ENCODE measurements around the gene OR8J1.
"Not testable (repeated sequence)": the region's sequence is repeated elsewhere in the genome, so short reads cannot be mapped to it uniquely, and the experiment has no call there.

The OR8J1 gene

GRCh38 chr11:56353991-56354390, at the start of gene OR8J1:
Gene OR8J1, plus strand, starts transcription at chr11:56354291. Its CDS starts 5,956 bp downstream, at chr11:56360247.
- no peak for DNase-seq (ENCODE audit: low read depth)

DNA sequence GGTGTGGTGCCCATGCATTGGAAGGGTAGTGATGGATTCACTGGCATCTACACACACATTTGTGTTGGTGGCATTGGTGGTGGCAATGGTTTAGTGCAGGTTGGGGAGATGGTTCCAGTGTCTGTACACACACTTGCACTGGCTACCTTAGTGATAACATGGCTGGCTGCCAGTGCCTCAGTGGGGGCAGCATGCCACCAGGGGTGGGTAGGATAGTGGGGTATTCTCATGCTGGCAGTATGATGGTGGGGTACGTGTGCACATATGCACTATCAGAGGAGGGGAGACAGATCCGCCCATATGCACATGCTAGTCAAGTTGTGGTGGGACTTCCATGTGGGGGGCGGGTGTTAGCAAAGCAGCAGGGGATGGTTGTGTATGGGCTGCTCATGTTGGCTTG, 46.3 kb upstream of the OR8J1 start:
- no peak for DNase-seq (ENCODE audit: low read depth)

DNA sequence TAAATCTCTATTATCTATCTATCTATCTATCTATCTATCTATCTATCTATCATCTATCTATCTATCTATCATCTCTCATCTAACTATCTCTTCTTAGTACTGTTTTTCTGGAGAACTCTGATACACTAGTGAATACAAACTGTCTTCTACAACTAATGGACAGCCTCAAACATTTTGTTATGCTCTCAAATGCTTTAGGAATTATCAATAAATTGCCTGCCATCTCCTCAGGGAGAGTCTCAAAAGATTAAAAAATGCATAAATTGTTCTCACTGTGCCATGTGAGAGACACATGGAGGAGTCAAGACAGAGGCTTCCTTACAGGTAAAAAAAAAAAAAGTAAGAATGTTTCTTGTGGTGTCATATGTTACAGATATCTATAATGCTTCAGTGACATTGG, 39.2 kb upstream of the OR8J1 start, which contains the start of gene OR8K3:
Gene OR8K3 (plus strand): TSS at position 301 of the 400 bp plus-strand sequence. CDS start 3,163 bp downstream, outside the sequence.
- DNase-seq (ENCODE audit: low read depth), result no peak

- DNase-seq (ENCODE audit: low read depth), result no peak
These were observed 22.1 kb upstream of the OR8J1 start for GRCh38 chr11:56331861-56332491.

- DNase-seq (ENCODE audit: low read depth), result no peak
These were observed 20.9 kb upstream of the OR8J1 start for GRCh38 chr11:56333156-56333555.

DNA sequence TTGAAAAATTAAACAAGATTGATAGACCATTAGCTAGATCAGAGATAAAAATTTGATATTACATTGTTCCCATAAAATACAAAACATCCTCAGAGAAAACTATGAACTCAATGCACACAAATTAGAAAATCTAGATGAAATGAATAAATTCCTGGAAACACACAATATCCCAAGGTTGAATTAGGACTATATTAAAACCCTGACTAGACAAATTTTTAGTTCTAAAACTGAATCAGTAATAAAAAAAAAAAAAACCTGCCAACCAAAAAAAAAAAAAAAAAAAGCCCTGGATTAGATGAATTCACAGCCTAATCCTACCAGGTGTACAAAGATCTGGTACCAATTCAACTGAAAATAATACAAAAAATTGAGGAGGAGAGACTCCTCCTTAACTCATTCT, 13.8 kb upstream of the OR8J1 start:
- DNase-seq (ENCODE audit: low read depth), result no peak

GRCh38 chr11:56345739-56346138, 8.4 kb upstream of the OR8J1 start, which contains the start of gene OR8K1:
Gene OR8K1, plus strand, starts transcription at chr11:56346039. Its CDS starts 0 bp downstream, at chr11:56346039.
- DNase-seq (ENCODE audit: low read depth), result no peak

GRCh38 chr11:56375324-56375723, 21.2 kb downstream of the OR8J1 start, which contains the start of gene OR8U1:
Gene OR8U1, plus strand, starts transcription at chr11:56375624. Its CDS starts 0 bp downstream, at chr11:56375624.
- DNase-seq (ENCODE audit: low read depth), result no peak

DNA sequence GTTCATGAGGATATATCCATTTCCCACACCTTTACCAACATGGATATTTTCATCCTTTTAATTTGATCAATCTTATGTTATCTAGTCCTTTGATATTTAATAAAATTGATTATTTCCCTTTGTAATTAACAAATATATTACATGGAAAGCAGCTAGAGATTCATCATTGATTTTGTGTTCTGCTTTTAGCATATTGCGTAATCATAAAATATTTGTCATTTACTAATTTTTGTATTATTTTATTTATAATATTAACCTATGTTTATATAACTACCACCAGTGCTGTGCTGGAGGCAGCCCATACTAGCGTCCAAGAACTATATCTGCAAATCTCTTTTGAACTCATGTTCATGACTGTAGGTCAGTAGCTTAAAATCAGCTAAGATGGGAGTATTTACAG, 26.0 kb downstream of the OR8J1 start:
- DNase-seq (ENCODE audit: low read depth), result no peak

DNA sequence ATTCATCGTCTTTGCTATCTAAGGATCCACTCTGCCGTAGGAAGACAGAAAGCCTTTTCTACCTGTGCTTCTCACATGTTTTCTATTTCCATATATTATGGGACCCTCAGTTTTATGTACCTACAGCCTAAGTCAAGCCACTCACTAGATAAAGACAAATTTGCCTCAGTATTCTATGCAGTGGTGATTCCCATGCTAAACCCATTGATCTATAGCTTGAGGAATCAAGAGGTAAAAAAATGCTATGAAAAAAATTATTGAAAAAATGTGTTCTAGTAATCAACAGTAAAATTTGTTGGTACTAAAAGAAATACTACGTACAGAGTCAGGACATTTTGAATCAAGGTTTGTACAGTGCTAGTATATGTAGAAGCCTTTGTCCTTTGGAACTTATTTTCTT, 40.3 kb downstream of the OR8J1 start:
- DNase-seq (ENCODE audit: low read depth), result no peak

DNA sequence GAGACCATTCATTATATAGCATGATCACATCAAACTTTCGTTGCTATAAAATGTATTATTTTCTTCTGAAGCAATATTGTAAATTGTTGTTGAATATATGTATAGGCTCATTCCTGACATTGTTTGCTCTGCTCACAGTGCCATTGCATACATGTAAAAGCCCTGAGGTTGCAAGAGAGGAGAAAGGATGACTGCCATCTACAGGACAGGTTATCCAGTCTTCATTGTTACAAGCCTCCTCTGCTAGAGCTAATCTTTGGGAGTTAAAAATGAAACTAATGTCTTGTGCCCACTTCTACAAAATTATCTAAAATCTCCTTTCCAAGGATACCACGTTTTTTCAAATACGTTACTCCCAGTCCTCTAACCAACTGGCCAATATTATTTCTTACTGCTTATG, 42.0 kb downstream of the OR8J1 start:
- no peak for DNase-seq (ENCODE audit: low read depth)

GRCh38 chr11:56401858-56402461, 47.9 kb downstream of the OR8J1 start:
- not testable (repeated sequence) for DNase-seq (ENCODE audit: low read depth)

DNA sequence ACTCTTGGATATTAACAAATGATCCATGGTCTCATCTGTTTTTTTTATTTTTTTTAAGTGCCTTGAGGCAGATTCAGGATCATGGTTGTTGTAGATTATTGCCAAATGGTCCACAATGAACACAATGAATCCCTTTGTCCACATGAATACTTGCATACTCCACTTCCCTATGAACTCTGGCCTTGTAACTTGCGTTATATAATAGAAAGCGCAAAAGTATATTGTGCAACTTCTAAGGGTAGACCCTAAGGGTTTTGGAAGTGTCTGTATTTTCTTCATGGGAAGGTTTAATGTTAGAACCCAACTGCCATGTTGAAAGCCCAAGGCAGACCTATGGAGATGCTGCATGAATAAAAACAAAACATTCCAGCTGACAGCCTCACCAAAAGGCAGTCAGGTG, 50.3 kb downstream of the OR8J1 start:
- DNase-seq (ENCODE audit: low read depth), result no peak

DNA sequence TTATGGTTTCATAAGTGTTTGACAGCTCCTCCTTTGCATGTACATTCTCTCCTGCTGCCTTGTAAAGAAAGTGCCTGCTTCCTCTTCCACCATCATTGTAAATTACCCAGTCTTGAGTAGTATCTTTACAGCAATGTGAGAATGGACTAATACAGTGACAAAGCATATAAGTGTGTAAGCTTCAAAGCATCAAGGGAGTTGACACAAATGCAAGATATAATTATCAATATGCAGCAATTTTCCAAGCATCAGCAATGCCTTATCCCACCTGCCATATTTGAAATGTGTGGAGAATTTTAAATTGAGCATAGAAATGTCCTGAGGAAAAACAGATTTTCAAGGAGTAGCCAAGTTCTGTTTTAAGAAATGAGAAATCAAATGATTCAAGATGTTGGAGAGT, 56.7 kb downstream of the OR8J1 start:
- no peak for DNase-seq (ENCODE audit: low read depth)

Data from activated T-cell treated with anti-CD3 and anti-CD28 coated beads for 1 hour (primary cell).